Endothelial cell of umbilical vein (primary cell): ENCODE measurements around the gene LRRC41. TPM values are rescaled to one million over a fixed set of nuclear protein-coding genes. Genes with fewer than 3 reads are reported as not detected.
"Not testable (repeated sequence)": the region's sequence is repeated elsewhere in the genome, so short reads cannot be mapped to it uniquely, and the experiment has no call there.

Experiments used
- BruUV-seq: library from RNA; stranded (reverse); fragments of 400-500 nt; replicated peaks from 2 replicates; lab custom pipeline; 2021; lab: Mats Ljungman, UMichigan
- CTCF ChIA-PET: fragments of 300-600, 350-600 bp; sonication (Branson Sonifier 250); formaldehyde crosslinking; loops from one replicate; lab custom pipeline; 2021; ENCODE audit warnings: antibody characterized with exemption, inconsistent platforms; lab: Charles Lee
- POLR2A ChIA-PET: fragments of 300-600, 350-600 bp; sonication (Branson Sonifier 250); formaldehyde crosslinking; loops from one replicate; lab custom pipeline; 2021; ENCODE audit warnings: antibody characterized with exemption, inconsistent platforms; lab: Charles Lee
- DNase-seq: peaks from one replicate; pipeline ENCODE4 v3.0.0-alpha.2; 2011; ENCODE audit warnings: low read depth, low spot score
- FAIRE-seq: peaks from 2 replicates; lab custom pipeline; 2011; peaks lifted over from hg19 to GRCh38; lab: Jason Lieb, UNC
- H2AFZ ChIP-seq: 2 replicates; pipeline ENCODE4 v1.6.0; 2012; ENCODE audit warnings: low read depth, low read length, control low read depth, inconsistent platforms
- H3K27ac ChIP-seq: 2 replicates; pipeline ENCODE4 v1.5.1; 2011; ENCODE audit warnings: low read depth, mild to moderate bottlenecking, control low read depth, low read length, moderate library complexity; ENCODE audit not compliant: insufficient read depth
- H3K27me3 ChIP-seq, 2 experiments: 2 replicates each; pipeline versions ENCODE4 v1.6.0 to v1.6.1; 2011; ENCODE audit warnings: low read length in 2 of 2, mixed read lengths in 1 of 2; ENCODE audit not compliant: control insufficient read depth in 2 of 2, insufficient read depth in 2 of 2
- H3K36me3 ChIP-seq, 2 experiments: 2 replicates in 1 of 2; 3 replicates in 1 of 2; pipeline ENCODE4 v1.5.1; 2011; ENCODE audit warnings: low read length in 2 of 2, mild to moderate bottlenecking in 1 of 2, moderate library complexity in 1 of 2; ENCODE audit not compliant: control insufficient read depth in 2 of 2, insufficient read depth in 2 of 2; ENCODE audit errors: extremely low read depth in 1 of 2
- H3K4me1 ChIP-seq: 3 replicates; pipeline ENCODE4 v1.5.1; 2011; ENCODE audit warnings: mild to moderate bottlenecking, low read length; ENCODE audit not compliant: control insufficient read depth, insufficient read depth; ENCODE audit errors: extremely low read depth
- H3K4me2 ChIP-seq: 2 replicates; pipeline ENCODE4 v1.6.1; 2011; ENCODE audit warnings: low read length, control low read depth, mixed read lengths; ENCODE audit not compliant: insufficient read depth
- H3K4me3 ChIP-seq, 3 experiments: fragments of 200-600 bp in 1 of 3; sonication (generic), shearing (Covaris generic) in 1 of 3; replicated peaks in 1 of 3; 2 replicates each; pipeline ENCODE4 v1.5.1; 2011 to 2016; ENCODE audit warnings: control low read depth in 3 of 3, low read length in 3 of 3, mild to moderate bottlenecking in 2 of 3, inconsistent platforms in 1 of 3, low read depth in 1 of 3, moderate library complexity in 1 of 3; ENCODE audit not compliant: insufficient read depth in 1 of 3
- H3K79me2 ChIP-seq: 2 replicates; pipeline ENCODE4 v1.6.0; 2012; ENCODE audit warnings: low read length, inconsistent platforms; ENCODE audit not compliant: control insufficient read depth, insufficient read depth
- H3K9ac ChIP-seq: replicated peaks from 2 replicates; pipeline ENCODE3; 2011; ENCODE audit warnings: low read length, control low read depth; ENCODE audit not compliant: insufficient read depth; ENCODE audit errors: extremely low read depth
- H3K9me1 ChIP-seq: replicated peaks from 3 replicates; pipeline ENCODE4 v1.6.0; 2011; ENCODE audit warnings: mild to moderate bottlenecking, low read length; ENCODE audit not compliant: control insufficient read depth, insufficient read depth; ENCODE audit errors: extremely low read depth
- H3K9me3 ChIP-seq: replicated peaks from 2 replicates; pipeline ENCODE4 v1.5.1; 2012; ENCODE audit warnings: low read length, inconsistent platforms; ENCODE audit not compliant: control insufficient read depth, insufficient read depth
- H4K20me1 ChIP-seq: replicated peaks from 2 replicates; pipeline ENCODE3; 2011; ENCODE audit warnings: mild to moderate bottlenecking, low read length; ENCODE audit not compliant: control insufficient read depth, insufficient read depth; ENCODE audit errors: extremely low read depth
- EZH2 ChIP-seq: IDR thresholded peaks from 2 replicates; pipeline ENCODE4 v1.6.1; 2012; ENCODE audit warnings: borderline replicate concordance, low read depth, mild to moderate bottlenecking, moderate library complexity, low read length, inconsistent platforms; ENCODE audit not compliant: severe bottlenecking
- FOS ChIP-seq: IDR thresholded peaks from 2 replicates; pipeline ENCODE4 v1.6.1; 2011; ENCODE audit warnings: mild to moderate bottlenecking, low read length, moderate library complexity, borderline replicate concordance; ENCODE audit not compliant: insufficient read depth
- JUN ChIP-seq: IDR thresholded peaks from 2 replicates; pipeline ENCODE4 v1.6.1; 2011; ENCODE audit warnings: borderline replicate concordance, low read depth; ENCODE audit not compliant: insufficient read length, insufficient read depth
- MYC ChIP-seq: IDR thresholded peaks from one replicate; pipeline ENCODE4 v1.6.1; 2011; ENCODE audit warnings: mild to moderate bottlenecking, low read depth, low read length
- POLR2A ChIP-seq: IDR thresholded peaks from 2 replicates; pipeline ENCODE4 v1.6.1; 2012; ENCODE audit warnings: low read depth, mild to moderate bottlenecking, control low read depth, low read length
- POLR2AphosphoS5 ChIP-seq: IDR thresholded peaks from 2 replicates; pipeline ENCODE4 v1.6.1; 2012; ENCODE audit warnings: low read depth, mild to moderate bottlenecking, control low read depth, low read length, moderate library complexity; ENCODE audit not compliant: insufficient read depth
- dilution Hi-C: fragments of 300-500 bp; cut with MboI; formaldehyde crosslinking; loops from one replicate; pipeline ENCODE4 v1.15.0; 2019; ENCODE audit warnings: low sequenced_read_pairs; ENCODE audit not compliant: extremely low pct_ligation_motif_present
- intact Hi-C: fragments of 100-400 bp; cut with micrococcal nuclease; formaldehyde crosslinking; loops from one replicate; pipeline ENCODE4 v1.10.0; 2022
- polyA plus RNA-seq, 4 experiments: library from polyadenylated mRNA; depleted of rRNA in 3 of 4; stranded (reverse) in 3 of 4; unstranded in 1 of 4; fragments of >200 nt; gene quantifications; 2 replicates each; pipeline versions ENCODE4 v1.2.1 to v1.2.3, GENCODE V29; 2011 to 2012; ENCODE audit warnings: missing spikeins in 1 of 4
- total RNA-seq: library from RNA; stranded (reverse); gene quantifications from 2 replicates; pipeline ENCODE4 v1.2.3, GENCODE V29; 2021
- TF ChIP-seq, protein P1 (sequence below): IDR thresholded peaks from 2 replicates; pipeline ENCODE4 v1.6.1; 2011; ENCODE audit not compliant: insufficient read depth, insufficient read length
- TF ChIP-seq, protein P2 (sequence below), 2 donors: IDR thresholded peaks; 1 replicate in 1 of 2; 2 replicates in 1 of 2; pipeline ENCODE4 v1.5.1; 2011; ENCODE audit warnings: low read length in 2 of 2, mild to moderate bottlenecking in 2 of 2, moderate library complexity in 2 of 2, control low read depth in 1 of 2, inconsistent platforms in 1 of 2, low read depth in 1 of 2; ENCODE audit not compliant: insufficient read depth in 1 of 2; ENCODE audit errors: extremely low read depth in 1 of 2

LRRC41 gene
- total and polyA plus RNA-seq, 2 donors (not counting 3 experiments of a cell fraction or from before 2014, with no cell fraction given): 69.2 to 91.1 TPM

DNA sequence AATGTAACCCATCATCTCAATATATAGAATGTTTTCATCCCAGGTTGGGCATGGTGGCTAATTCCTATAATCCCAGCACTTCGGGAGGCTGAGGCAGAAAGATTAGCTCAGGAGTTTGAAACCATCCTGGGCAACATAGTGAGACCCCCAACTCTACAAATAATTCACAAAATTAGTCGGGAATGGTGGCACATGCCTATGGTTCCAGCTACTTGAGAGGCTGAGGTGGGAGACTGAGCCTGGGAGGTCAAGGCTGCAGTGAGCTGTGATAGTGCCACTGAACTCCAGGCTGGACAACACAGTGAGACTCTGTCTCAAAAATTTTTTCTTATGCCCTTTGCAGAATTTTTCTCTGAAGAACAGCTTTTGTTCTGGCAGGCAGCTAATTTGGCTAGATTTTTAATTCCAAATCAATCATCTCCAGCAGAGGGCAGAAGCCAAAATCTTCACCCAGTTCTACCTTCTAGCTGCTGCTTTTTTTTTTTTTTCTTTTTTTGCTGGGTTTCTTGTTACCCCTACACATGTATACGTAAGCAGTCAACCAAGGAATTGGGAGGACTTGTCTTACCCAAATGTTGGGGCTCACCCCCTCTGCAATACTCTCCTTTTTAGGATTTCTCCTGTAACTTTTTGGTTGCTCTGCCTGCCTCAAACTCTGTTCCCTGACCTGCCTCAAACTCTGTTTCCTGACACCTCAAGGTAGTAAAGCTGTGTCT is 58.6 kb downstream of the LRRC41 start:
- intact Hi-C loops: no loop called here
- no peaks in the 10 kb centered on the region for H3K27me3 ChIP-seq
- TF ChIP-seq JUN: no peak
- TF ChIP-seq EZH2: no peak
- TF ChIP-seq POLR2AphosphoS5: no peak
- TF ChIP-seq POLR2A: no peak
- TF ChIP-seq, protein P1, sequence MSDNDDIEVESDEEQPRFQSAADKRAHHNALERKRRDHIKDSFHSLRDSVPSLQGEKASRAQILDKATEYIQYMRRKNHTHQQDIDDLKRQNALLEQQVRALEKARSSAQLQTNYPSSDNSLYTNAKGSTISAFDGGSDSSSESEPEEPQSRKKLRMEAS: no peak
- TF ChIP-seq MYC: no peak
- TF ChIP-seq, protein P2, sequence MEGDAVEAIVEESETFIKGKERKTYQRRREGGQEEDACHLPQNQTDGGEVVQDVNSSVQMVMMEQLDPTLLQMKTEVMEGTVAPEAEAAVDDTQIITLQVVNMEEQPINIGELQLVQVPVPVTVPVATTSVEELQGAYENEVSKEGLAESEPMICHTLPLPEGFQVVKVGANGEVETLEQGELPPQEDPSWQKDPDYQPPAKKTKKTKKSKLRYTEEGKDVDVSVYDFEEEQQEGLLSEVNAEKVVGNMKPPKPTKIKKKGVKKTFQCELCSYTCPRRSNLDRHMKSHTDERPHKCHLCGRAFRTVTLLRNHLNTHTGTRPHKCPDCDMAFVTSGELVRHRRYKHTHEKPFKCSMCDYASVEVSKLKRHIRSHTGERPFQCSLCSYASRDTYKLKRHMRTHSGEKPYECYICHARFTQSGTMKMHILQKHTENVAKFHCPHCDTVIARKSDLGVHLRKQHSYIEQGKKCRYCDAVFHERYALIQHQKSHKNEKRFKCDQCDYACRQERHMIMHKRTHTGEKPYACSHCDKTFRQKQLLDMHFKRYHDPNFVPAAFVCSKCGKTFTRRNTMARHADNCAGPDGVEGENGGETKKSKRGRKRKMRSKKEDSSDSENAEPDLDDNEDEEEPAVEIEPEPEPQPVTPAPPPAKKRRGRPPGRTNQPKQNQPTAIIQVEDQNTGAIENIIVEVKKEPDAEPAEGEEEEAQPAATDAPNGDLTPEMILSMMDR (IDR thresholded peaks at IDR 0.05; ENCODE audit: extremely low read depth in 1 of 2, insufficient read depth in 1 of 2, low read depth in 1 of 2, low read length in 2 of 2): peak; percentile 13 to 35
- TF ChIP-seq FOS: no peak
- dilution Hi-C loops: no loop called here
- H3K36me3 ChIP-seq: no peaks in the 10 kb centered on the region
- no TSS peak for BruUV-seq
- peak overlapping the region; percentile 44 for H2AFZ ChIP-seq
- H3K4me1 ChIP-seq: peaks cover 20% of the 10 kb centered on the region
- DNase-seq (peak; percentile 13), FAIRE-seq (peak; percentile 62)
- H3K27ac ChIP-seq: no peak overlapping the region
- peaks cover 14% of the 10 kb centered on the region for H3K79me2 ChIP-seq
- H3K4me2 ChIP-seq: no peak overlapping the region
- H4K20me1 ChIP-seq: no peaks in the 10 kb centered on the region
- ChIA-PET CTCF (interaction anchor here (0.7 to 3.2 kb wide), 12 partner anchors 9 to 102 kb away, joined by 3 to 47 read pairs (median 5); partner anchors contain the start of genes LRRC41 and UQCRH), POLR2A (interaction anchor here (0.6 kb wide), 1 partner anchor 21 kb away, joined by 3 read pairs; no protein-coding TSS in a partner anchor)
- H3K9me3 ChIP-seq: no peaks in the 10 kb centered on the region
- H3K9me1 ChIP-seq: no peaks in the 10 kb centered on the region
- no peak overlapping the region for H3K9ac ChIP-seq
- no peak overlapping the region for H3K4me3 ChIP-seq

DNA sequence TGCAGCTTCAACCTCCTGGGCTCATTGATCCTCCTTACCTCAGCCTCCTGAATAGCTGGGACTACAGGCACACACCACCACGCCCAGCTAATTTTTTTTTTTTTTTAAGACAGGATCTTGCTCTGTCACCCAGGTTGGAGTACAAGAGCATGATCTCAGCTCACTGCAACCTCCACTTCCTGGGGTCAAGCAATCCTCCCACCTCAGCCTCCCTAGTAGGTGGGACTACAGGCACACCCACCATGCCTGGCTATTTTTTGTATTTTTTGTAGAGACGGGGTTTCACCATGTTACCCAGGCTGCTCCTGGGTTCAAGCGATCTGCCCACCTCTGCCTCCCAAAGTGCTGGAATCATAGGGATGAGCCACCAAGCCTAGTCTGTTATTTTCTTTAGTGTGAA is 59.6 kb downstream of the LRRC41 start:
- H3K4me3 ChIP-seq, BruUV-seq, H3K4me2 ChIP-seq, H3K9me1 ChIP-seq, FAIRE-seq, dilution Hi-C loops, intact Hi-C loops, H3K9me3 ChIP-seq, H3K9ac ChIP-seq, H3K36me3 ChIP-seq, H3K27me3 ChIP-seq, H2AFZ ChIP-seq, H4K20me1 ChIP-seq, H3K27ac ChIP-seq, DNase-seq, H3K79me2 ChIP-seq: not testable (repeated sequence)
- CTCF ChIA-PET: interaction anchor here (1.4 to 3.2 kb wide), 3 partner anchors 11 to 103 kb away, joined by 10 to 47 read pairs (median 14); no protein-coding TSS in a partner anchor
- POLR2A ChIA-PET: interaction anchor here (0.7 kb wide), 1 partner anchor 202 kb away, joined by 3 read pairs; no protein-coding TSS in a partner anchor
- peaks cover 16% of the 10 kb centered on the region for H3K4me1 ChIP-seq
